Body of pancreas (tissue), 4 donors: ENCODE results near the gene RSPH9.

ENCODE experiments used
- POLR2A ChIP-seq, 3 donors: fragments of 450-650 bp; IDR thresholded peaks; one replicate each; pipeline ENCODE4 v1.6.1; 2016; ENCODE audit warnings: antibody characterized with exemption in 3 of 3, mild to moderate bottlenecking in 2 of 3
- TF ChIP-seq, protein P1 (sequence below), 7 experiments: fragments of 450-650 bp in 4 of 7; fragments of 200-600 bp in 3 of 7; sonication (generic) in 3 of 7; IDR thresholded peaks; one replicate each; pipeline ENCODE4 v1.5.1; 2016 to 2019; ENCODE audit warnings: antibody characterized with exemption in 7 of 7

DNA sequence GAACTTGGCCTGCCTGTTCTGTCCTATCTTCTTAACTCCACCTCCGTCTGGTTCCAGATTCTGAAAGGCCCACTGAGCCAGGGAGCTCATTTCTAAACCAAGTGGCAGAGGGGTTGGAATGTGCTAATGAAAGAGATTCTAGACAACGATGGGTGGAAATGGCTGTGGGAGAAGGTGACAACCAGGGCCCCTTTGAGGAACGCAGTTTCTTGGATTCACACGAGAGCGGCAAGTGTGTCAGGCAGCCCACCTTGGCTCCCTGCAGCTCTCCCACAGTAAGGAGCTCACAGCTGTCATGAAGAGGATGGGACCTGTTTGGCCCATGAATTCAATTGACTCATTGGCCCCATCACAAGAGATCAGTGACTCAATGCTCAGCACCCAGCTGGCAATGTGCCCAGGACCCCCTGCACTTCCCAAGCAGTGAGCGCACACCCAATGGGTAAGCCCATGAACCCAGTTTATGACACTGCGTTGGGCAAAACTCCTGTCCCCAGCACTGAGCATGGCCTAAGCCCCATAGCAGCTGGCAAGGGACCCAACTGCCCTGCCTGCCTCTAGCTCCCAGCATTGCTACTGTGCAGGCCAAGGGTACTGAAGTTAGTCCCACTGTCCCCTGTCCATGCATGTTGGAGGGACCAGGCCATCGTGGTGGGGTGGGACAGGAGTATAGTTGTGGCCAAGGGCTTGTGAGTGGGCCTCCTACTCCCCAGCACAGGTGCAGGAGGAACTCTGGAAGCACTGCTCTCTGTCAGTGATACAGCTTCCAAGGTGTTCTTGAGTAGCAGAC, 26.4 kb downstream of the RSPH9 start:
- TF ChIP-seq, protein P1, sequence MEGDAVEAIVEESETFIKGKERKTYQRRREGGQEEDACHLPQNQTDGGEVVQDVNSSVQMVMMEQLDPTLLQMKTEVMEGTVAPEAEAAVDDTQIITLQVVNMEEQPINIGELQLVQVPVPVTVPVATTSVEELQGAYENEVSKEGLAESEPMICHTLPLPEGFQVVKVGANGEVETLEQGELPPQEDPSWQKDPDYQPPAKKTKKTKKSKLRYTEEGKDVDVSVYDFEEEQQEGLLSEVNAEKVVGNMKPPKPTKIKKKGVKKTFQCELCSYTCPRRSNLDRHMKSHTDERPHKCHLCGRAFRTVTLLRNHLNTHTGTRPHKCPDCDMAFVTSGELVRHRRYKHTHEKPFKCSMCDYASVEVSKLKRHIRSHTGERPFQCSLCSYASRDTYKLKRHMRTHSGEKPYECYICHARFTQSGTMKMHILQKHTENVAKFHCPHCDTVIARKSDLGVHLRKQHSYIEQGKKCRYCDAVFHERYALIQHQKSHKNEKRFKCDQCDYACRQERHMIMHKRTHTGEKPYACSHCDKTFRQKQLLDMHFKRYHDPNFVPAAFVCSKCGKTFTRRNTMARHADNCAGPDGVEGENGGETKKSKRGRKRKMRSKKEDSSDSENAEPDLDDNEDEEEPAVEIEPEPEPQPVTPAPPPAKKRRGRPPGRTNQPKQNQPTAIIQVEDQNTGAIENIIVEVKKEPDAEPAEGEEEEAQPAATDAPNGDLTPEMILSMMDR (IDR thresholded peaks at IDR 0.05), result no peak
- no peak for TF ChIP-seq POLR2A (IDR thresholded peaks at IDR 0.05)
